Thoracic aorta (tissue), 2 donors: Measurements from ENCODE around the gene IL18RAP. TPM values are rescaled to one million over a fixed set of nuclear protein-coding genes. Genes with fewer than 3 reads are reported as not detected.

Source experiments
- ATAC-seq: fragments of 150-250 bp; one replicate; pipeline ENCODE4 v1.8.0; 2017; ENCODE audit warnings: low read depth; ENCODE audit not compliant: insufficient number of reproducible peaks, low FRiP score
- DNase-seq: peaks from one replicate; pipeline ENCODE4 v3.0.0-alpha.2; 2020; ENCODE audit warnings: low spot score
- H3K27ac ChIP-seq, 2 donors: fragments of 200-600 bp; sonication (generic); 1 replicate in 1 of 2; 2 replicates in 1 of 2; pipeline ENCODE4 v1.5.1; 2016; ENCODE audit warnings: mild to moderate bottlenecking in 2 of 2, moderate library complexity in 2 of 2
- H3K27me3 ChIP-seq: fragments of 200-600 bp; sonication (generic); replicated peaks from 2 replicates; pipeline ENCODE4 v1.6.0; 2016; ENCODE audit warnings: mild to moderate bottlenecking; ENCODE audit not compliant: insufficient read depth
- H3K36me3 ChIP-seq: fragments of 200-600 bp; sonication (generic); one replicate; pipeline ENCODE4 v1.5.1; 2016
- H3K4me1 ChIP-seq, 2 donors: fragments of 200-600 bp; sonication (generic); 1 replicate in 1 of 2; 2 replicates in 1 of 2; pipeline versions ENCODE4 v1.5.1 to v1.6.0; 2016; ENCODE audit warnings: low read depth in 2 of 2, mild to moderate bottlenecking in 1 of 2; ENCODE audit not compliant: control insufficient read depth in 1 of 2
- H3K4me3 ChIP-seq: fragments of 200-600 bp; sonication (generic); 2 replicates; pipeline ENCODE4 v1.5.1; 2016; ENCODE audit warnings: mild to moderate bottlenecking
- H3K9me3 ChIP-seq: fragments of 200-600 bp; sonication (generic); 2 replicates; pipeline ENCODE4 v1.5.1; 2016
- total RNA-seq, 2 donors: library from RNA; depleted of rRNA; stranded (reverse); fragments of >200 nt; gene quantifications; one replicate each; pipeline versions ENCODE4 v1.1.0 to v1.2.3, GENCODE V29; 2016
- TF ChIP-seq, protein P1 (sequence below): fragments of 200-600 bp; sonication (generic); IDR thresholded peaks from one replicate; pipeline ENCODE4 v1.5.1; 2019; ENCODE audit warnings: antibody characterized with exemption

Gene IL18RAP
- total RNA-seq, 2 donors from 2014 or later: 1.4 to 32.1 TPM

DNA sequence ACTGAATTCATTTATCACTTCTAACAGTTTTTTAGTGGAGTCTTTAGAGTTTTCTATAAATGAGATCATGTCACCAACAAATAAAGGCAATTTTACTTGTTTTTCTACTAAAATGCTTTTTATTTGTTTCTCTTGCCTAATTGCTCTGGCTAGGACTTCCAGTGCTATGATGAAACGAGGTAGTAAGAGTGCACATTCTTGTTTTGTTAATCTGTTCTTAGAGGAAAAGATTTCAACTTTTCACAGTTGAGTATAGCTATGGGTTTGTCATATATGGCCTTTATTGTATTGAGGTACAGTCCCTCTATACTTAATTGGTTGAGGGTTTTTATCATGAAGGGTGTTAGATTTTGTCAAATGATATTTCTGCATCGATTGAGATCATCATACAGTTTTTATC, 5.6 kb downstream of the IL18RAP start:
- Histone ChIP-seq H3K4me3 (no peak overlapping the region), H3K27me3 (no peaks in the 10 kb centered on the region), H3K36me3 (no peaks in the 10 kb centered on the region), H3K4me1 (no peaks in the 10 kb centered on the region), H3K27ac (no peak overlapping the region), H3K9me3 (no peaks in the 10 kb centered on the region)
- DNase-seq (no peak), ATAC-seq (no peak)
- TF ChIP-seq, protein P1, sequence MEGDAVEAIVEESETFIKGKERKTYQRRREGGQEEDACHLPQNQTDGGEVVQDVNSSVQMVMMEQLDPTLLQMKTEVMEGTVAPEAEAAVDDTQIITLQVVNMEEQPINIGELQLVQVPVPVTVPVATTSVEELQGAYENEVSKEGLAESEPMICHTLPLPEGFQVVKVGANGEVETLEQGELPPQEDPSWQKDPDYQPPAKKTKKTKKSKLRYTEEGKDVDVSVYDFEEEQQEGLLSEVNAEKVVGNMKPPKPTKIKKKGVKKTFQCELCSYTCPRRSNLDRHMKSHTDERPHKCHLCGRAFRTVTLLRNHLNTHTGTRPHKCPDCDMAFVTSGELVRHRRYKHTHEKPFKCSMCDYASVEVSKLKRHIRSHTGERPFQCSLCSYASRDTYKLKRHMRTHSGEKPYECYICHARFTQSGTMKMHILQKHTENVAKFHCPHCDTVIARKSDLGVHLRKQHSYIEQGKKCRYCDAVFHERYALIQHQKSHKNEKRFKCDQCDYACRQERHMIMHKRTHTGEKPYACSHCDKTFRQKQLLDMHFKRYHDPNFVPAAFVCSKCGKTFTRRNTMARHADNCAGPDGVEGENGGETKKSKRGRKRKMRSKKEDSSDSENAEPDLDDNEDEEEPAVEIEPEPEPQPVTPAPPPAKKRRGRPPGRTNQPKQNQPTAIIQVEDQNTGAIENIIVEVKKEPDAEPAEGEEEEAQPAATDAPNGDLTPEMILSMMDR: no peak

- no peaks in the 10 kb centered on the region for H3K9me3 ChIP-seq
- no peak overlapping the region for H3K27ac ChIP-seq
- no peaks in the 10 kb centered on the region for H3K4me1 ChIP-seq
- H3K27me3 ChIP-seq: no peaks in the 10 kb centered on the region
- TF ChIP-seq, protein P1: no peak
- no peak for DNase-seq
- H3K36me3 ChIP-seq: no peaks in the 10 kb centered on the region
- no peak overlapping the region for H3K4me3 ChIP-seq
- ATAC-seq: no peak
Measured at GRCh38 chr2:102432386-102432785, 9.4 kb downstream of the IL18RAP start.

- Histone ChIP-seq H3K36me3 (no peaks in the 10 kb centered on the region), H3K27me3 (no peaks in the 10 kb centered on the region), H3K27ac (no peak overlapping the region), H3K9me3 (no peaks in the 10 kb centered on the region), H3K4me3 (no peak overlapping the region), H3K4me1 (no peaks in the 10 kb centered on the region)
- no peak for DNase-seq
- TF ChIP-seq, protein P1: no peak
- no peak for ATAC-seq
Measured at GRCh38 chr2:102433973-102434654, 11.2 kb downstream of the IL18RAP start.

- no peaks in the 10 kb centered on the region for H3K27me3 ChIP-seq
- H3K36me3 ChIP-seq: no peaks in the 10 kb centered on the region
- ATAC-seq: no peak
- no peaks in the 10 kb centered on the region for H3K9me3 ChIP-seq
- no peak for DNase-seq
- H3K4me3 ChIP-seq: no peak overlapping the region
- H3K4me1 ChIP-seq: no peaks in the 10 kb centered on the region
- no peak overlapping the region for H3K27ac ChIP-seq
- TF ChIP-seq, protein P1: no peak
Measured at GRCh38 chr2:102434655-102435381, 11.9 kb downstream of the IL18RAP start.

DNA sequence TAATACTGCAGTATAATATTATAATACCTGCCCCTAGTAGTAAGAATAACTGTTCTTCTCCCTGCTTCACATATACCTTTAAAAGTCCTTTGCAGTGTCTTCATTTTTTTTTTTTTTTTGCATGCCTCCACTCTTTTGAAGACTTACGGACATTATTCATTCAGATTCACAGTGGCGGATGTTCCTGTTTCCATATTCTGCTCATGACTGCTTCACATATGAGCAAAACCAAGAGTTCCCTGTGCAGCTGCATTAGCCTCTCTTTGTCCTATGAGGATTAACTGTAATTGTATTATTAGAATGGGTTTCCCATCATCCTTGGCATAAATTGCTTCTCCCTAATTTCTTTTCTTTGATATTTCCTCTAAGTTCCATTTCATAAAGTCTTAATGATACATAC, 12.8 kb downstream of the IL18RAP start:
- Histone ChIP-seq H3K4me1 (no peaks in the 10 kb centered on the region), H3K4me3 (no peak overlapping the region), H3K27me3 (no peaks in the 10 kb centered on the region), H3K9me3 (no peaks in the 10 kb centered on the region), H3K27ac (no peak overlapping the region), H3K36me3 (no peaks in the 10 kb centered on the region)
- DNase-seq (no peak), ATAC-seq (no peak)
- TF ChIP-seq, protein P1: no peak
